ENCODE measurements around the gene CIROP.

Gene CIROP

DNA sequence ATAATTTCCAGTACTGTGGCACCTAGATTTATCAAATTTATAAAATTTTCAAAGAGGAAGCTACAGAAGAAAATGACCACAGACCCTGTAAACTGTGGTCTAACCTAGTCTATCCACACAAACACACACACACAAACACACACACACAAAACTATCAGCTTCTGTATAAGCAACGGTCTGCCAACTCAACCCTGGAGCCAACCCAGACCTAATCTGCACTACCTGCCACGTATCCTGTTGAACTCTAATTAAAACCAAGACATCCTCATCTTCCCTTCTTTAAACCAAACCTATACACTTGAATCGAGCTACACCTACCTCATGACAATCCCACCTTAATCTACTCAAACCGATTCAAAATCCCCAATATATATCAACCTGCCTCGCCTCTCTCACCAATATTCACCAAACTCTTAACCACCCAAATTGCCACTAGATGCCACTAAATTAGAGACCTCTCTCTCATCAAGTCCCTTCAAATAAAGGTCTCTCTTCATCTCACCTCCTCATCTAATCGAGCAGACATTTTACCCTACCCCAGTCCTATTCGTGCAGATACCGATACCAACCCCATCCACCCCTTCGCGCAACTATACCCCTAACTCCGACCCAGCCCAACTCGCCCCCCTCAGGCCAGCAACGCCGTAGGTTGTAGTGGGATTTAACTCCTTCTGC lies 10.7 kb downstream of the CIROP start:
- no peak for DNase-seq (ENCODE audit: low read depth)

DNA sequence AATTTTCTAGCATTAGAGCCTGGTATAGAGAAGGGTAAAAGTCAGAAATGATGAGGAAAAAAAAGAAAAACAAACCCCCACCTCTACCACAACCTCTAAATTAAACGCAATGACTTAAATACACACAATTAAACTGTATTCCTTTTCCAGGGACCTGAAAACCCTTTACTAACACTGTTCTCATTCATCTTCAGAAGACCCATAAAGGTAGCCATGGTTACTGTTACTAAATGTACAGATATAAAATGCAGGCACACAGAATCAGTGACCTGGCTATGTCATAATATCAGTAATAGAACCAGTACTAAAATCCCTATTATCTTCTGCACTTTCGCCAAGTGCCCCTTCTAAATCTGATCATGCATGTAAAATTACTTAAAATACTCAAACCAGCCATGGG lies 11.3 kb downstream of the CIROP start:
- DNase-seq (ENCODE audit: low read depth) = no peak

DNA sequence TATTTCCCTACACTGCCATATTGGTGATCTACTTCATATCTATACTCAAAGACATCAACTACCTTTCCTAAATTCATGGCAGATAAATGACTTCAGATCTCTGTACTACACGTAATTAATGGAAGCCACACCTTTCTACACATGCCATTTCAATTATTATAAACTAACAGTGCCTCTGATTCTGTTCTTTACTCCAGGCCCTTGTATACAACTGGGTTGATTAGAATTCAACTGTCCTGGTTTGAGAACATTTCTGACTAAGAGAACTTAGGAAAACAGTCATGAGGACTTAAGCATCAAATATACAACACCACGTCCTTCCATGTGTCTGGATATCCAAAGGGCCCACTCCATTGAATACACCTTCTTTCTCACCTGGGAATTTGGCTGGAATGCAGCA lies 11.7 kb downstream of the CIROP start:
- DNase-seq (ENCODE audit: low read depth) = no peak

DNA sequence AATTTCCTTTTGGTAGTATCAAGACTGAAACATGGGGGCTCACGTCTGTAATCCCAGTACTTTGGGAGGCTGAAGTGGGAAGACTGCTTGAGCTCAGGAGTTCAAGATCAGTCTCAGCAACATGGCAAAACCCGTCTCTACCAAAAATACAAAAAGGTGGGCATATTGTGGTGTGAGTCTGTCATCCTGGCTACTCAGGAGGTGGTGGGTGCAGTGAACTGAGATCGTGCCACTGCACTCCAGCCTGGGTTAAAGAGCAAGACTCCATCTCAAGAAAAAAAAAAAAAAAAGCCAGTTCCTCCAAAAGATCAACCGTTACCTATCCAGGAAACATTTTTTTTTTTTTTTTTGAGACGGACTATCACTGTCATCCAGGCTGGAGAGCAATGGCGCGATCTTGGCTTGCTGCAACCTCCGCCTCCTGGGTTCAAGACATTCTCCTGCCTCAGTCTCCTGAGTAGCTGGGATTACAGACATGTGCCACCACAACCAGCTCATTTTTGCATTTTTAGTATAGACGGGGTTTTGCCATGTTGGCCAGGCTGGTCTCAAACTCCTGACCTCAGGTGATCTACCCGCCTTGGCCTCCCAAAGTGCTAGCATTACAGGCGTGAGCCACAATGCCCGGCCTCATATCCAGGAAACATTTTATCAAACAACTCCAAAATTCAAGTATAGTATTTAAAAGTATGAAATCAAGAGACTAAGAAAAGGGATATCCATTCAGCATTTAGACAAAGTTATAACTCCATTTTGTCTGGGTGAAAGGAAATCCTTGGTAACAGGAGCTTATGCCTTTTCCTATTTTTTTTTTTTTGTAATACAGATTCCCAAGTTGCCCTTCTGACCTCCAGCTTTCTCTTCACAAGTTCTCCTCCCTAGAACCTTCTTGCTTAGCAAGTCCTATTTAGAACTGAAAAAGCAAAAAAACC lies 13.2 kb downstream of the CIROP start:
- DNase-seq (ENCODE audit: low read depth) = no peak

DNA sequence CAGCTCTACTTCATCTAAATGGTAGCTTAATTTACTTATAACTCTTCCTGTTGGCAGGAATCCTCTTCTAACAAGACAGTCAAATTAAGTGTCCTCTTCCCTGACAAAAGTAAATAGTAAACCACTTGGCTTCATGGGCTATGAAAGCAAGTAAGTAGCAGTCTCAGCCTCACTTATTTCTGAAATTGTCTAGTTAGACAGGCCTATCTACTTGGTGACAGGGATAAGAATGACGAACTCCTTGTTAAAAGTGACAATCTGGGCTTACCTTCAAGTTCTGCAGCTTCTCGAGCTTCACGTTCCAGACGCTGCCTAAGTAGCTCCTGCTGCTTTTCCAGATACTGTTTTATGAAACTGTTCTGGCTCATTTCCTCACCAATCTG lies 14.5 kb downstream of the CIROP start:
- DNase-seq (ENCODE audit: low read depth) = no peak

DNA sequence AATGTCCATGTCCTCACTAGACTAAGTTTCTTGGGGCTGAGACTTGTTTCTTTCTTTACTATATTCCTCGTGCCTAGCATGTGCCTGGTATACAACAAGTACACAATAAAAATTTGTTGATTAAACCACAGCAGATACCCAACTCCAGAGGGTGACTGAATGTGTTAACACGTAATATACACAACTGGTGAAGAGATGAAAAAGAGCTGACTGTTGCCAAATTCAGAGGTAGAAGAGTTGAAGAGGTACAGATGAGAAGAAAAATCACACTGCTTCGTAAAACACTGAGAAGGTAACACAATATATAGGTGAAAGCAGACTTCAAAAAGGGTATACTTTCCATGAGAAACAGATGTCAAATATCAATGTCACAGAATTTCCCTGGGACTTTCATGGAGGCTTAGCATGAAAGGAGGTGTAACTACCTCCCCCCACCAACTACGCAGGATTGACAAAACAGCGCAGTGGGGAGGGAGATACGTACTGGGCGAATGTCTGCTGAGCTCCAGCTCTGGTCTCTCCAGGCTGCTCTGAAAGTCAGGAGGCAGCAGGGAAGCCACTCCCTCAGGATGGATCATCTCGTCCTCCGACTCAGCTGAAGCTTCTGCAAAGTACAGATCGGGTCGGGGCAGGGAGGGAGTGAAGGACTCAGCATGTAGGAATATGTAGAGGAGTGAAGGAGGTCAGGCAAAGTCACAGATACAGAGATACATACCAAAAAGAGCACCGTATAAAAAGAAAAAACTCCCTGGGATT lies 15.1 kb downstream of the CIROP start:
- DNase-seq (ENCODE audit: low read depth) = no peak

DNA sequence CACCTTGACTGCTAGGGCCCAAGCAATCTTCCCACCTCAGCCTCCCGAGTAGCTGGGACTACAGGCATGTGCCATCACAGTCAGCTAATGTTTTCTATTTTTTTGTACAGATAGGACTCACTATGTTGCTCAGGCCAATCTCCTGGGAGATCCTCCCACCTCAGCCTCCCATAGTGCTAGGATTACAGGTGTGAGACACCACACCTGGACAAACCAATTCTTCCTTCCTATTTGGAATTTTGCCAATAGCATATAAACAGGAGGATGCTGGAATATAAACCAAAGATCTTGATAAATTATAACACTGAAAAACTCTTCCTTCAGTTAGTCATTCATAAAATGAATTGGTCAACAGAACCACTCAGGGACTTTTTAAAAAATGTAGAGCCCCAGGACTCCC lies 18.2 kb downstream of the CIROP start:
- DNase-seq (ENCODE audit: low read depth) = no peak

DNA sequence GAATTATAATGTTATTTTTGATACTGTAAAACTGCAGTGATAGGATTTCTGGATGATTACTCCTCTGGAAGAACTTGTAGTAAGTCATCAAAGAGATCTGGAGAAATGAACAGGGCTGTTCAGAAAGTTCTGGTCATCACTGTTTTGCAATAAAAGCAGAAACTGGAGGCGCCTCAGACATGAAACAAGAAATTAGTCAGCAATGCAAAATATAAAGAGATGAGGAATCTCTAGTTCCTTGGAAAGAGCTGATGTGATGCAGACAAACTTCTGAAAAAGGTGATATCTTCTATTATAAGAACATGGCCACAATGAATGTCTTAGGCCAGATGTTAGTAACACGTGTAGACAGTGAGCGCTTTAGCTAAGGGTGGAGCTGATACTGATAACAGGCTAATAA lies 19.3 kb downstream of the CIROP start:
- DNase-seq (ENCODE audit: low read depth) = no peak

DNA sequence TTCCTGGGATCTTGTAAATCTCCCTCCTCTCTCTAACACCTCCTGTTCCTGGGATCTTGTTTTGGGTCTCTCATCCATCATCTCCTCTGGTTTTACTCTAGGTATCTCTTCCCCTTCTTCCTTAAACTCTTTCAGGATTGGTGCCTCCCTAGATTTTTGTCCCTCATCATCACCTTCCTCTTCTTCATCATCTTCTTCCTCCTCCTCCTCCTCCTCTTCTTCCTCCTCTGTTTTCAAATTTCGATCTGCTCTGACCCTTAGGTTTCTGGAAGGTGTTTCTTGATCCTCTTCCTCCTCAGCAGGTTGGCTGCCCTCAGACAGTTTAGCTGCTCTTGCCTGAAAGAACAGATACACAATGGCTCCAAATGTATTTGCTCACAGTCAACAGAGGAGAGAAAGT lies 24.3 kb downstream of the CIROP start:
- DNase-seq (ENCODE audit: low read depth) = no peak

DNA sequence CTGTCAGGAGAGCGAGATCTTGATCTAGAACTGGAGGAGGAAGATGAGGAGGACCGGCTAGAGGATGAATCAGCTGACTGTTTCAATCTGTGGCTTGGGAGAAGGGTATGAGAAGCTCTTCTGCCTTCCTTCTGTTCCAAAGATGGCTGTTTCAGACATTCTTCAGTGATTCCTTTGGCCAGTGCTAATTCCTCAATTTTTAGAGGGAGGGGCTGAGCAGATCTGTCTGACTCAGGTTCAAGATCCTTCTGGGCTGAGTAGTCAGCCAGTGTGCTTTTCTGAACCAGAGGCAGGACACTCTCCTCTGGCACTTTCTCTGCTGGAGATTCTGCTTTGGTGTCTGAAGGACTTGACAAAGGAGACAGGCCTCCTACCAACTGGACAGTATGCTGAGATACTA lies 25.1 kb downstream of the CIROP start:
- no peak for DNase-seq (ENCODE audit: low read depth)

DNA sequence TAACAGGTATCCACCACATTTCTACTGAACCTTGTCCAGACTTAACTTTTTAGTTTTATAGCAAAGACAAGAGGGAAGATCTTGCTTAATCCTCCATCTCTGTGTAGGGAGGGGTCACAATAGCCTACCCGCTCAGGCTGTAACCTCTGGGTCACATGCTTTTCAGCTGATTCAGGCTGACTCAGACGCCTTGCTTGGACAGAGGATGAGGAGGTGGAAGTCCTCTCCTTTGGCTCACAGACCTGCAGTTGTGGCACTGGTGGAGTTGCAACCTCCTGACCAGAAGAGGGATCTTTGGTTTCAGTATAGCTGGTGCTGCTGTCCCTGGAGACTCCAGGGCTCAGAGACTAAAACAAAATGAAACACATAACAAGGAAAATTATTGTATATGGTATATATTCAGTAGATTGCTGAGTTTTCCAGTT lies 26.1 kb downstream of the CIROP start:
- no peak for DNase-seq (ENCODE audit: low read depth)

DNA sequence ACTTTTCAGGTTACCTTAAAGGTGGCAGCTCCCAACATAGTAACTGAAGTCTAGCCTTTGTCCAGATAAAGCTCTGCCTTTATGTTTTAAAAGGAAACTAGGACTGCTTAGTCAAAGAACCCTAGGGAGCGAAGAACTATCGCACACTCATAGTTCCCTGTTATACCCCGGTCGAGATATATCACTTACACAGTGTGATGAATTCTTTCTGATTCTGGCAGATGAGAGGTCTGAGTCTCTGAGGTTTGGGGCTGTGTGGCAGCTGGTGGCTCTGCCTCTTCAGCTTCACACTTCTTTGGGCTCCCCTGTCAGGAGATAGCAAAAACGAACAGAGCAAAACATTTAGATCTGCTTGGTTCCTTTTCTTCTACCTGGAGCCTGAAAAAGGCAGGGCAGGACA lies 26.8 kb downstream of the CIROP start:
- DNase-seq (ENCODE audit: low read depth) = no peak

DNA sequence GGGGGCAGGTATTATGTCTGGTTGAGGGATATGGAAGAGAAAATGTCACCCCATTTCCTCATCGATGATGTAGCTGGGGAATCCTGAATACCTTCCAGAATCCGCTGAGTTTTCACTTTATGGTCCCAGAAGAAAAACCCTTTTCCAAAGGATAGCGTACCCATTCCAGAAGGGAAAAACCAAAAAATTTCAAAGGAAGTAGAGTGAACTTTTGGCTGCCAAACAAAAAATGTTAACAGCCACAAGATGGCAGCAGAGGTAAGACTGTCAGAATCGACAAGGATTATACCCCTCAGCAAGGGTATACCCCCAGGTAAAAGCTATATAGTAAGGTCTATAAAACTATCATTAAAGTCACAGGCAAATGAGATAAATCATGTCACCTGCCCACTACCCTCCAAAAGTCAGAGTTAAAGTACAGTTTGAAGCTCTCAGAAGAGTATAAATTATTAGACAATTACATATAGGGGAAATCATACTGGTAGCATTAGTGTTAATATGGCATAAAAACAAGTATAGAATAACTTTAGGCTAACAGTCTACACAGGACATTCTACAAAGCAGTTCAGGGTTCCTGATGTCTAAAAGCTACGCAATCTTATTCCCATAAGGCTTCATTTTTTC lies 27.9 kb downstream of the CIROP start:
- DNase-seq (ENCODE audit: low read depth) = no peak

DNA sequence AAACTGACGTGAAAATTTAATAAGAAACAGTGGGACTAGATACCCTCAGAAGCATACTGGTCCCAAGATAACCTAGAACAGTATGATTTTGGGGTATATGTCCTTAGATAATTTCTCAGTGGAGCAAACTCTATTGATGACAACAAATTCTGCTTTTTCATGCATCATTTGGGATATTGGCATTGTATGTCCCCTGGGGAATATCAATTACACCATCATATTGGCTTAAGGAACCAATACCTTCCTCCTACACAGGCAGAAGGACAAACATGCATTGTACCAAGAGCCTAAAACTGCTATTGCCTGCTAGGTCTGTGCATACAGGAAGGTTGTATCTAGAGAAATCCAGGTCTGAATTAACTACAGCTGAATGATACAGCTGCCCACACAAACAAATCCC lies 29.9 kb downstream of the CIROP start:
- no peak for DNase-seq (ENCODE audit: low read depth)

DNA sequence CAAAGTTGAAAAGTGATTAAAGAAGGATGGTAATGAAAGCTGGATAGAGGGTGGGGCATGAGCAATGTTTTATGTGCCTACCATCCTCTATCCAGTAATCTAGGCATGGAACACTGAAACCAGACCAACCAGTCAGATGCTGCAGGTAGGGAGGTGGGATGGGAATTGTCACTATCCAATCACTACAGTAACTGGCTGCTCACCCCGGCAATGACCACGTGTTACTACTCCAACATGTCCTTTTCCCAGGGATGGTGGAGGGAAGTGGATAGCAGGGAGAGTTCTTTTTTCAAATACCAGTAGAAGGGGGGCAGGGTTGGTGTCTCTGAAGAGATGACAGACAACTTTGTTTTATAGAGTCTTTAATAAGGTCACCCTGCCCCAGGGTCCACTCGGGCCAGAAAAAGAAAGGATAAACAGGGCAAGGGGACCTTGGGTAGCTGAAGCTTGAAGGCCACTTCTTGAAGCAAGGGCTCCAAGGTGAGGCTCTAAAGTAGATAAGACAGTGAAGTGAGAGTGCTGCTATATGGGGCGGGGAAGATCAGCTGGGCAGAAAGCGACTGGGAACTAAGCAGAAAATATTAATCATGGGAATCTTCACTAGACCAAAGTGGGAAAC lies 32.8 kb downstream of the CIROP start:
- DNase-seq (ENCODE audit: low read depth) = no peak

DNA sequence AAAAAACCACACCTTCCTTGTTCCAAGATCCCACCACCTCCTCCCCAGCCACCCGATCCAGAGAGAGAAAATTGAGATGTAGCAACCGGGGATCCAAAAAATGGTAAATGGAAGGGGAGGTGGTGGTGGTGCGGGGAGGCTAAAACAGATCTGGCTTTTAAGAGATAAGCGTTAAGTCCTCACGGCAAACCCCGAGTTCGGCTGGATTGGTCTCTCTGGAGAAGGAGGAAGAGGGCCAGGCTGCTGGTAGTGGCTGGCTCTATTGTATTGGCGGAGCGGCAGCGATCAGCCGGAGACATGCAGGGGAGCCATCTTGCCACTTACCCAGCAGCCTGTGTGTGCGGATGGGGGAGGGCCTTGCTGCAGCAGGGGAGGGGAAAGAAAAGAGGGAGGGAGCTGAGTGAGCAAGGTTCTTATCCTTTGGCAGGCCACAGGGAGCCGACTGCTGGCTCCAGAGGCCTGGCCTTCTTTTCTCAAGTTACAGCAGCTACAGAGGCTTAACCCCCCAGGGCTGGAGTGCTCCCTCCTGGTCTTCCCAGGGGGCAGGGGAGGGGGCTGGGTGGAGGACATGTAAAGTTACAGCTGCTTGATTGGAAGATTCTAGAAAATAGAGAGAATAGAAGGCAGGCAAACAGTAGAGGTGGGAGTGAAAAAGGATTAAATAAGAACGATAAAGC lies 33.4 kb downstream of the CIROP start:
- DNase-seq (ENCODE audit: low read depth) = peak; percentile 51

DNA sequence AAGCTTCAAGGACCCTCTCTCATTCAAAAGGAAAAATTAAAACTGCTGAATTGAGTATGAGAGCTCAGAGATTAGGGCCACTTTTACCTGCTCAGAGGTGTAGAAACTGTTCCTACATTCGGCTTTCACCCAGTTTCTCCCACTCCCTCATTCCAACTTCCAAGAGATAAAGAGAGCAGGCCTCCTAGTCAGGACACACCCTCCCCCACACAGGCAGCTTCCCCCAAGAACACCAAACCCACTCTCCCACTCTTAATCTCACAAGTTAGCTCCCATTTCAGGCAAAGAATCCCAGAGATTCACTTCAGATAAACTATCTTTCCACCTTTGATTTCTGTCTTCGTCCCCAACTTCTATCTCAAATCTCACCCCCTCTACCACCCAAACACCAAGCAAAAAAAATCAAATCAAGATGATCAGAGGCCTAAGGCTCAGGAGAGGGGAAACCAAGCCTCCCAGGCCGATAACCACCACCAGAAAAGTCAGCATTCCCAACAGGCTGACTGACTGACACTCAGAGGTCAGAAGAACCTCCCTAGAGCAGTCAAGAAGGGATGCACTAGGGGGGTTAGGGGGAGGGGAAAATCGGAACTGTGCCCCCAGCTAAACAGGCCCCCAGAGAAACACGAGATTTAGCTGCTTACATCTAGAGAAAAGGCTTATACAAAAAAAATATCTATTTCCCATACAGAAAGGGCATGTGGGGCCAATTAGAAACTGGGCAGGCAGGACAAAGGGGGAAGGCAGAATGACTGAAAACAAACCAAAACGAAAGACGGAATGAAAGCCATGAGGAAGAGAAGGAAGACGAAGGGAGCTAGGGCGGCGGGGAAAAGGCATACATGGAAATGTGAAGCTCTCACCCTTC lies 34.3 kb downstream of the CIROP start:
- DNase-seq (ENCODE audit: low read depth) = no peak

DNA sequence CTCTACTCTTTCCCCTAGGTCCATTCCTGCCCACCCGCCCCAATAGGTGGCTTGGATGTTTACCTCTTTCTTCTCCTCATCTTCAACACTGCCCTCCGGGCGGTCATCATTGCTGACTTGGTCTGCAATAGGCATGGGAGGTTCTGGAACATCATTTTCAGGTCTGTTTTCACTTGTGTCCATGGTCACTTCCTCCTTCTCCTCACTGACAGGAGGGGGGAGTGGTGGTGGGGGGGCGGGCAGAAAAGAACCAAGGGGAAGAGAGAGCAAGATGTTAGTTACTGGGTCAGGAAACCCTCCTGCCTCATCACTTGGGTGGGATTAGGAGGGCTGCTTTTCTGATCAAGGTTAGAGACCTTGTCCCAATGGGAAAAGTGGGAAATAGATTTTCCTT lies 35.4 kb downstream of the CIROP start:
- DNase-seq (ENCODE audit: low read depth) = no peak

DNA sequence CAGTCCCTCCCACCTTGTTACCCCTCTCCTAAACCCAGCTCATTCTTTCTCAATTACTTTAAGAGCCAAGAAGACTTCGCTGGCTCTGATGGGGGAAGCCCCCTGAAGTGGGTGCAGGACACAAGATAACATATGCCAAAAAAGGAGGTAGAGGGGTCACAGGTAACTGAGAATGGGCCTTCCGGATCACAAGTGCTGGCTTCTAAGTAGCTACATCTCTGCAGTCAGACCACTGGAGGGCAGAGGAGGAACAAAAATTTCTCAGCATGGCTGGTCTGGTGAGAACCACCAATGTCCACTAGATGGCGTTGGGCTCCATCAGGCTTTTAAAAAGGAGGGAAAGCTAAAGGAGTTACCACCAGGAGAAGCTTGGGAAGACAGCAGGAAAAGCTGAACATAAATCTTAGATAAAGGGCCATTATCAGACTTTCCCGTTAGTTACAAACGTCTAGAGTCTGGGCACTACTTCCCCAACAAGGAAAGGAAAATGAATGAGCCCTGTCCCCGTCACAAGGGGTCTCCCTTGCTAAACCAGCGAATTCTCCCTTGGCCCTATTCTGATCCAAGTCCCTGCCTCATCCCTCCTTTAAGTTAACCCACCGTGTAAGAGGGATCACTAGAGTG lies 35.9 kb downstream of the CIROP start:
- peak; percentile 49 for DNase-seq (ENCODE audit: low read depth)
